Chondrocyte (in vitro differentiated cells): ENCODE results near the gene ATP5F1C. TPM values are rescaled to one million over a fixed set of nuclear protein-coding genes. Genes with fewer than 3 reads are reported as not detected.

Experiments used
- DNase-seq: peaks from one replicate; pipeline ENCODE4 v3.0.0; 2021; ENCODE audit warnings: mixed read lengths, low spot score
- H3K27ac Mint-ChIP-seq: one replicate; pipeline ENCODE4 v1.8.0; 2021; ENCODE audit warnings: mild to moderate bottlenecking, moderate library complexity, mixed read lengths; ENCODE audit not compliant: unreplicated experiment
- H3K27me3 Mint-ChIP-seq: 2 replicates; pipeline ENCODE4 v1.8.0; 2021; ENCODE audit warnings: low read depth, mixed read lengths
- H3K36me3 Mint-ChIP-seq: 2 replicates; pipeline ENCODE4 v1.8.0; 2021; ENCODE audit warnings: low read depth, mixed read lengths
- H3K4me1 Mint-ChIP-seq: 2 replicates; pipeline ENCODE4 v1.8.0; 2021; ENCODE audit warnings: low read depth, mild to moderate bottlenecking, mixed read lengths
- H3K4me3 Mint-ChIP-seq: one replicate; pipeline ENCODE4 v1.8.0; 2021; ENCODE audit warnings: mild to moderate bottlenecking, moderate library complexity, mixed read lengths; ENCODE audit not compliant: unreplicated experiment
- H3K9me3 Mint-ChIP-seq: 2 replicates; pipeline ENCODE4 v1.8.0; 2021; ENCODE audit warnings: low read depth, mixed read lengths
- total RNA-seq: library from RNA; stranded (reverse); gene quantifications from 3 replicates; pipeline ENCODE4 v1.2.1, GENCODE V29; 2021
- TF ChIP-seq, protein P1 (sequence below): fragments of 200-600 bp; sonication (generic); IDR thresholded peaks from 2 replicates; pipeline ENCODE4 v1.5.0; 2021; ENCODE audit warnings: antibody characterized with exemption, mild to moderate bottlenecking, moderate library complexity

The ATP5F1C gene
- total RNA-seq, 1 donor from 2014 or later: 136 TPM

DNA sequence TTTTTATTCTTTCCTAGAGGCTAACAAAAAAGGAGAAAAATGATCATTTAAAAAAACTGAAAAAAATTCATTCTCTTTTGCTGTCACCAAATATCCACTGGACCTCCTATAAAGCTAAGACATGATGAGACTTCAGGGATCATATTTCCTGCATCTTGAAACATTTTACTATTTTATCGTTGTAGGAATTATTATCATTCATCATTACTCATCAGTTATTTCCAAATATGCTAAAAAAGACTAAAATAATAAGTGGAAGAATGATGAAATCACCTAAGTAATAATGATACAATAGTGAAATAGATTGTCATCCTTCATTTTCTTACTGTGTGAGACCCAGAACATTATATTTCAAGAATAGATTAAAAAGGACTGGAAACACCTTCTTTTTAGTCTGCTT is 58.6 kb downstream of the ATP5F1C start:
- H3K4me1 Mint-ChIP-seq: peaks cover 4% of the 10 kb centered on the region
- no peak overlapping the region for H3K4me3 Mint-ChIP-seq
- no peaks in the 10 kb centered on the region for H3K27me3 Mint-ChIP-seq
- TF ChIP-seq, protein P1, sequence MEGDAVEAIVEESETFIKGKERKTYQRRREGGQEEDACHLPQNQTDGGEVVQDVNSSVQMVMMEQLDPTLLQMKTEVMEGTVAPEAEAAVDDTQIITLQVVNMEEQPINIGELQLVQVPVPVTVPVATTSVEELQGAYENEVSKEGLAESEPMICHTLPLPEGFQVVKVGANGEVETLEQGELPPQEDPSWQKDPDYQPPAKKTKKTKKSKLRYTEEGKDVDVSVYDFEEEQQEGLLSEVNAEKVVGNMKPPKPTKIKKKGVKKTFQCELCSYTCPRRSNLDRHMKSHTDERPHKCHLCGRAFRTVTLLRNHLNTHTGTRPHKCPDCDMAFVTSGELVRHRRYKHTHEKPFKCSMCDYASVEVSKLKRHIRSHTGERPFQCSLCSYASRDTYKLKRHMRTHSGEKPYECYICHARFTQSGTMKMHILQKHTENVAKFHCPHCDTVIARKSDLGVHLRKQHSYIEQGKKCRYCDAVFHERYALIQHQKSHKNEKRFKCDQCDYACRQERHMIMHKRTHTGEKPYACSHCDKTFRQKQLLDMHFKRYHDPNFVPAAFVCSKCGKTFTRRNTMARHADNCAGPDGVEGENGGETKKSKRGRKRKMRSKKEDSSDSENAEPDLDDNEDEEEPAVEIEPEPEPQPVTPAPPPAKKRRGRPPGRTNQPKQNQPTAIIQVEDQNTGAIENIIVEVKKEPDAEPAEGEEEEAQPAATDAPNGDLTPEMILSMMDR: no peak
- peaks cover 2% of the 10 kb centered on the region for H3K36me3 Mint-ChIP-seq
- H3K9me3 Mint-ChIP-seq: no peaks in the 10 kb centered on the region
- no peak overlapping the region for H3K27ac Mint-ChIP-seq
- DNase-seq: no peak

DNA sequence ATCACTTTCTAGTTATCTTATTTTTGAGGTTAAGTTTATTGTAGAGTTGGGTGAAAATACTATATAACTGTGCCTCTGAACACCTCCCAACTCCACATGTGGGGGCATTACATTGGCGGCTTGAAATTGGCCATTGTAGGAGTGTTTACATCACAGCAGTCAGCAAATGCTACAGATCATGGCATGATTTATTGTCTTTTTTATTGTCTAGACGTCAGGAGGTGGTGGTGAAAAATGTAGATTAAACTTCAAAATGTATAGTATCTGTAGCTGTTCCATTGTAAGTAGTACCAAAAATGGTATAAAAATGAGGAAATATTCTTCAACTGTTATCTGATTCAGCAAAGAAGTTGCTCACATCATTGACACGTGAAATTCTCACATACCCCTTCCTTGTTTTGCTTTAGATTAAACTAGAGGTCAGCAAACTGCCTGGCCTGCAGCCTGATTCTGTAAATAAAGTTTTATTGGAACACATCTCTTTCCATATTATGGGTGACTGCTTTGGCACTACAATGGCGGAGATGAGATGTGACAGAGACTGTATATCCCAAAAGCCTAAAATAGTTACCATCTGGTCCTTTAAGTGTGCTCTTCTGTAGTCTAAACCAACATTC is 65.4 kb downstream of the ATP5F1C start:
- Mint-ChIP-seq H3K4me1 (peaks cover 19% of the 10 kb centered on the region), H3K27me3 (no peaks in the 10 kb centered on the region), H3K4me3 (no peak overlapping the region), H3K27ac (no peak overlapping the region), H3K36me3 (peaks cover 3% of the 10 kb centered on the region), H3K9me3 (no peaks in the 10 kb centered on the region)
- TF ChIP-seq, protein P1: no peak
- no peak for DNase-seq

DNA sequence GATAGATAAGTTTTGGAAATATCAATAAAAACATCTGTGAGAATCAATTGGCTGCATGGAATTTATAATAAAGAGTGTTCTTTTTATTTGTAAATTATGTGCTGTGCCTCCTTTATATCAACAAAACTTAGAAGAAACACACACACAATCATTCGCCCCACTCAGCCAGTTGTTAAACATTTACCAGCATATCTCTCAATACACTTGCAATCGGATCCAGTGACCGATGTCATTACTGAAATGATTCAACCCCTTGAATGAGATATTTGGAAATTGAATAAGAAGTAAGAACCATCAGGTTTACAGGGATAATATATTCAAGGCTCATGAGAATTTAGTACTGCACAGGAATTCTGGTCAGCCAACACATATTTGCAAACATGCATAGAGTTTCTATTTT is 65.9 kb downstream of the ATP5F1C start:
- TF ChIP-seq, protein P1: no peak
- no peak overlapping the region for H3K27ac Mint-ChIP-seq
- DNase-seq: no peak
- H3K4me3 Mint-ChIP-seq: no peak overlapping the region
- H3K27me3 Mint-ChIP-seq: no peaks in the 10 kb centered on the region
- H3K4me1 Mint-ChIP-seq: peaks cover 19% of the 10 kb centered on the region
- peaks cover 3% of the 10 kb centered on the region for H3K36me3 Mint-ChIP-seq
- no peaks in the 10 kb centered on the region for H3K9me3 Mint-ChIP-seq

DNA sequence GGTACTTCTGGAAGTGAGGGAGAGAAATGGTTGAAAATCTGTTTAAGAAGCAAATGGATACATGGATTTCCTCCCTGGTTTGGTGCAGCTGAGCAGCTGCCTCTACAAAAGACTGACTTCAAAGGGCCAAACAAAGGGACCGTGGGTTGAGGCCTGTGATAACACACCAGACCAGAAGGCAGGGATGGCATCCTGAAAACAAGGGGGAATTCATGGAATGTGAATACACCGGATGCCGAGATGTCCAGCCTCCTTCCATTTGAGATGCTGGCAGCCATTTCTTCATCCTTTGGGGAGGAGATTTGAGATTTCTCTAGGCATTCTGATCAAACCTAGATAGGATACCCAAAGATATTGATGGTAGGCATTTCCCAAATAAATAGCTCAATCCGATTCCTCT is 67.2 kb downstream of the ATP5F1C start:
- H3K9me3 Mint-ChIP-seq: peaks cover 5% of the 10 kb centered on the region
- H3K27me3 Mint-ChIP-seq: no peaks in the 10 kb centered on the region
- no peak overlapping the region for H3K27ac Mint-ChIP-seq
- H3K4me3 Mint-ChIP-seq: no peak overlapping the region
- TF ChIP-seq, protein P1: no peak
- no peak for DNase-seq
- peaks cover 19% of the 10 kb centered on the region for H3K4me1 Mint-ChIP-seq
- H3K36me3 Mint-ChIP-seq: peaks cover 5% of the 10 kb centered on the region

DNA sequence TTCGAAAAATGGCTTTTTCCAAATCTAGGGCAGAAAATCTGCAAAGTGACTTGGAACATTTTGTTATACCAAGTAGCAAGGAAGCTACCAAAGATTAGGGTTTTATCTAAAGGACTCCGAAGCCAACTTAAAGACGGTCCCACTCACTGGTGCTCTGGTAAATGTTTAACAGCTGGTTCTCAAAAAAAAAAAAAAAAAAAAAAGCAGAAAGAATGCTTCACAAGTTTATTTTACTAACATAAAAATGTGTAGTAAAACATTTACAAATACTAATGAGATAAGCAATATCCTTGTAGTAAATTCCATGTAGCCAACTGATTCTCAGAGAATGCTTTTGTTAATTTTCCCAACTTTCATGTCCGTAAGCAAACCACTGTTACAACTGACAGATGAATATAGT is 68.7 kb downstream of the ATP5F1C start:
- Mint-ChIP-seq H3K27me3 (no peaks in the 10 kb centered on the region), H3K4me1 (peaks cover 19% of the 10 kb centered on the region), H3K36me3 (peaks cover 5% of the 10 kb centered on the region), H3K4me3 (no peak overlapping the region), H3K27ac (no peak overlapping the region), H3K9me3 (peaks cover 8% of the 10 kb centered on the region)
- DNase-seq: no peak
- TF ChIP-seq, protein P1: no peak
